ENCODE results near the gene CHD3.
A peak's percentile ranks its signal among the peaks of the same experiment; 100 is the strongest.

DNA sequence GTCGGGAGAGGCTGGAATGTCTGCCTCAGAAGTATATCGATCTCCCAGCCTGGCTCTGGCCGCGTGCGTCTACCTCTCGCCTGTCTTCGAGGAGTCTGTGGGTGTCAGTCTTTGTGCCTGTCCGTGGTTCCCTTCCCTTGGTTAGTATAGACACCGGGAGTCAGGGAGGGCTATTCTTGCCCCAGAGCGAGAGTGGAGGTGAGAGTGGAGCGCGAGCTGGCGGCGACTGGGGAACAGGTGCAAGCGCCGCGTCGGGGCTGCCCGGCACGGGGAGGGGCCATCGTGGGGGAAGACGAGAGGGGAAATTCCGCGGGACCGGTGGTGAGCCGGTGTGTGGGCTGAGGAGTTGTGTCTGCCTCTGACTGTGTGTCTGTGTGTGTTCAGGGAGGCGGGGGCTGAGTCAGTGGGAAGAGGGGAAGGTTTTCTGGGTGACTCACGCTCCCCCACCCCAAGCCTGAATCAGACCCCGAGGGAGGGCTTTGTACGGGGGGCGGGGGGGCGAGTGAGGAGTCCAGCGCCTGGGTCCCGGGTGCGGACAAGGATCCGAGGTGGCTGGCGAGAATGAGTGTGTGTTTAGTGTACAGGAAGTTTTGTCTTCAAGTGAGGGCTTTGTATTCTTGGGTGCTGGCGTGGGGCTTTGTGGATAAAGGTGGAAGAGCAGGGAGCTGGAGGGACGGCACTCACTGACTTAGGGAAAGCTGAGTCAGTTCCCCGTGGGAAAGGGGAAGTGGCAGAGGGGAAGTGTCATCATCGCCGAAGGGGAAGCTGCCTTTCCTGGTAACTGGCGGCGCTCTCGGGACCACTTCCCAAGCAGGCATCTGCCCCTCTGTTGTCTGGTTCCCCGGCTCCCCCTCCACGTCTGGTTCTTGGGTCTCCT, 46.0 kb upstream of the CHD3 start:
- TF ChIP-seq, protein P1, sequence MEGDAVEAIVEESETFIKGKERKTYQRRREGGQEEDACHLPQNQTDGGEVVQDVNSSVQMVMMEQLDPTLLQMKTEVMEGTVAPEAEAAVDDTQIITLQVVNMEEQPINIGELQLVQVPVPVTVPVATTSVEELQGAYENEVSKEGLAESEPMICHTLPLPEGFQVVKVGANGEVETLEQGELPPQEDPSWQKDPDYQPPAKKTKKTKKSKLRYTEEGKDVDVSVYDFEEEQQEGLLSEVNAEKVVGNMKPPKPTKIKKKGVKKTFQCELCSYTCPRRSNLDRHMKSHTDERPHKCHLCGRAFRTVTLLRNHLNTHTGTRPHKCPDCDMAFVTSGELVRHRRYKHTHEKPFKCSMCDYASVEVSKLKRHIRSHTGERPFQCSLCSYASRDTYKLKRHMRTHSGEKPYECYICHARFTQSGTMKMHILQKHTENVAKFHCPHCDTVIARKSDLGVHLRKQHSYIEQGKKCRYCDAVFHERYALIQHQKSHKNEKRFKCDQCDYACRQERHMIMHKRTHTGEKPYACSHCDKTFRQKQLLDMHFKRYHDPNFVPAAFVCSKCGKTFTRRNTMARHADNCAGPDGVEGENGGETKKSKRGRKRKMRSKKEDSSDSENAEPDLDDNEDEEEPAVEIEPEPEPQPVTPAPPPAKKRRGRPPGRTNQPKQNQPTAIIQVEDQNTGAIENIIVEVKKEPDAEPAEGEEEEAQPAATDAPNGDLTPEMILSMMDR (IDR thresholded peaks at IDR 0.05; ENCODE audit: poor library complexity, severe bottlenecking): no peak
- peak; percentile 10 for TF ChIP-seq POLR2AphosphoS5 (IDR thresholded peaks at IDR 0.05)
- TF ChIP-seq RAD21 (conservative IDR thresholded peaks at IDR 0.05): no peak
- TF ChIP-seq, protein P2, sequence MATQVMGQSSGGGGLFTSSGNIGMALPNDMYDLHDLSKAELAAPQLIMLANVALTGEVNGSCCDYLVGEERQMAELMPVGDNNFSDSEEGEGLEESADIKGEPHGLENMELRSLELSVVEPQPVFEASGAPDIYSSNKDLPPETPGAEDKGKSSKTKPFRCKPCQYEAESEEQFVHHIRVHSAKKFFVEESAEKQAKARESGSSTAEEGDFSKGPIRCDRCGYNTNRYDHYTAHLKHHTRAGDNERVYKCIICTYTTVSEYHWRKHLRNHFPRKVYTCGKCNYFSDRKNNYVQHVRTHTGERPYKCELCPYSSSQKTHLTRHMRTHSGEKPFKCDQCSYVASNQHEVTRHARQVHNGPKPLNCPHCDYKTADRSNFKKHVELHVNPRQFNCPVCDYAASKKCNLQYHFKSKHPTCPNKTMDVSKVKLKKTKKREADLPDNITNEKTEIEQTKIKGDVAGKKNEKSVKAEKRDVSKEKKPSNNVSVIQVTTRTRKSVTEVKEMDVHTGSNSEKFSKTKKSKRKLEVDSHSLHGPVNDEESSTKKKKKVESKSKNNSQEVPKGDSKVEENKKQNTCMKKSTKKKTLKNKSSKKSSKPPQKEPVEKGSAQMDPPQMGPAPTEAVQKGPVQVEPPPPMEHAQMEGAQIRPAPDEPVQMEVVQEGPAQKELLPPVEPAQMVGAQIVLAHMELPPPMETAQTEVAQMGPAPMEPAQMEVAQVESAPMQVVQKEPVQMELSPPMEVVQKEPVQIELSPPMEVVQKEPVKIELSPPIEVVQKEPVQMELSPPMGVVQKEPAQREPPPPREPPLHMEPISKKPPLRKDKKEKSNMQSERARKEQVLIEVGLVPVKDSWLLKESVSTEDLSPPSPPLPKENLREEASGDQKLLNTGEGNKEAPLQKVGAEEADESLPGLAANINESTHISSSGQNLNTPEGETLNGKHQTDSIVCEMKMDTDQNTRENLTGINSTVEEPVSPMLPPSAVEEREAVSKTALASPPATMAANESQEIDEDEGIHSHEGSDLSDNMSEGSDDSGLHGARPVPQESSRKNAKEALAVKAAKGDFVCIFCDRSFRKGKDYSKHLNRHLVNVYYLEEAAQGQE (IDR thresholded peaks at IDR 0.05; ENCODE audit: borderline replicate concordance): peak; percentile 17
- TF ChIP-seq EZH2 (IDR thresholded peaks at IDR 0.05; ENCODE audit: borderline replicate concordance, insufficient read depth, low read length, poor library complexity, severe bottlenecking): no peak
- no peak for TF ChIP-seq EP300 (conservative IDR thresholded peaks at IDR 0.05; ENCODE audit: poor library complexity, severe bottlenecking)
- TF ChIP-seq TAF1 (IDR thresholded peaks at IDR 0.05; ENCODE audit: low read depth): no peak
- TF ChIP-seq SMC3 (conservative IDR thresholded peaks at IDR 0.05; ENCODE audit: poor library complexity): peak; percentile 38
- no peak for TF ChIP-seq MXI1 (conservative IDR thresholded peaks at IDR 0.05; ENCODE audit: poor library complexity, severe bottlenecking)
